Measurements from ENCODE around the gene ANAPC2.

Gene ANAPC2

GRCh38 chr9:137161558-137162486 is 26.5 kb downstream of the ANAPC2 start:
- no peak for DNase-seq

- DNase-seq: no peak
These were observed 27.4 kb downstream of the ANAPC2 start for GRCh38 chr9:137160716-137161557.

GRCh38 chr9:137160054-137160425 is 28.3 kb downstream of the ANAPC2 start:
- no peak for DNase-seq

GRCh38 chr9:137159105-137160053 is 29.0 kb downstream of the ANAPC2 start:
- no peak for DNase-seq

GRCh38 chr9:137158625-137159024 is 29.7 kb downstream of the ANAPC2 start:
- no peak for DNase-seq

- no peak for DNase-seq
These were observed 30.5 kb downstream of the ANAPC2 start for GRCh38 chr9:137157618-137158415.

- DNase-seq: peak; percentile 92 to 96 (median 93)
These were observed 31.6 kb downstream of the ANAPC2 start for GRCh38 chr9:137156567-137157375.

- DNase-seq: no peak
These were observed 35.4 kb downstream of the ANAPC2 start for GRCh38 chr9:137152844-137153405.

- DNase-seq: peak; percentile 86 to 94 (median 91)
These were observed 37.5 kb downstream of the ANAPC2 start for GRCh38 chr9:137150617-137151457.

GRCh38 chr9:137149942-137150616 is 38.3 kb downstream of the ANAPC2 start:
- no peak for DNase-seq

GRCh38 chr9:137149363-137149762 is 39.0 kb downstream of the ANAPC2 start:
- no peak for DNase-seq

- DNase-seq: no peak
These were observed 39.7 kb downstream of the ANAPC2 start for GRCh38 chr9:137148661-137149060.

GRCh38 chr9:137148242-137148641 is 40.1 kb downstream of the ANAPC2 start:
- DNase-seq: no peak

GRCh38 chr9:137147793-137148160 is 40.6 kb downstream of the ANAPC2 start:
- DNase-seq: no peak

GRCh38 chr9:137147091-137147792 is 41.1 kb downstream of the ANAPC2 start:
- DNase-seq: no peak

- DNase-seq: no peak
These were observed 41.8 kb downstream of the ANAPC2 start for GRCh38 chr9:137146527-137146918.

GRCh38 chr9:137145731-137146526 is 42.4 kb downstream of the ANAPC2 start:
- DNase-seq: no peak

Measured in suppressor macrophage treated with lipopolysaccharide for 1 hour (primary cell).